Measurements from ENCODE around the gene ARSD. TPM values are rescaled to one million over a fixed set of nuclear protein-coding genes. Genes with fewer than 3 reads are reported as not detected.

The ARSD gene
- total and polyA plus RNA-seq, 2 of the 8 experiments (the other 6 are each of a cell fraction or from before 2014, with no cell fraction given) = 1.8 to 3.2 TPM

- no peaks in the 10 kb centered on the region for H3K23me2 ChIP-seq (ENCODE audit: low read depth, low read length)
- H2BK120ac ChIP-seq (replicated peaks; ENCODE audit: low read depth, low read length) = no peak overlapping the region
- no peak overlapping the region for H3K27ac ChIP-seq (ENCODE audit: low read depth, low read length)
- ChIA-PET POLR2A (ENCODE audit: partially characterized antibody) (no interaction called here), CTCF (ENCODE audit: partially characterized antibody) (no interaction called here)
- H2AFZ ChIP-seq (ENCODE audit: low read length) = no peak overlapping the region
- DNase-seq (ENCODE audit: low read depth in 1 of 2, low spot score in 2 of 2) (no peak), FAIRE-seq (no peak)
- no peaks in the 10 kb centered on the region for H4K20me1 ChIP-seq (replicated peaks in 1 of 2; ENCODE audit: control insufficient read depth in 1 of 2, insufficient read depth in 2 of 2, low read length in 2 of 2)
- H3K79me2 ChIP-seq (ENCODE audit: control insufficient read depth in 1 of 2, insufficient read depth in 2 of 2, low read length in 2 of 2) = no peaks in the 10 kb centered on the region
- H2AK5ac ChIP-seq (ENCODE audit: low read depth, low read length) = no peak overlapping the region
- no peak overlapping the region for H3K4ac ChIP-seq (replicated peaks; ENCODE audit: insufficient read length, low read depth, low read length)
- peaks cover 0 to 8% (median 1%) of the 10 kb centered on the region in 4 experiments; a peak in 4 of 7 replicates for H3K4me1 ChIP-seq (replicated peaks in 1 of 4; ENCODE audit: control insufficient read depth in 3 of 4, insufficient read depth in 4 of 4, low read length in 3 of 4)
- no peak overlapping the region for H3K23ac ChIP-seq (ENCODE audit: insufficient read length)
- no peak overlapping the region for H2BK12ac ChIP-seq (ENCODE audit: low read depth, low read length)
- no peak overlapping the region for H2BK20ac ChIP-seq (ENCODE audit: low read length)
- no peak overlapping the region for H3K18ac ChIP-seq (ENCODE audit: extremely low read depth, low read length)
- H3K79me1 ChIP-seq (ENCODE audit: low read depth, low read length) = no peaks in the 10 kb centered on the region
- no peak overlapping the region for H3K4me2 ChIP-seq (ENCODE audit: insufficient read depth in 1 of 2, low read depth in 2 of 2, low read length in 2 of 2)
- H3K27me3 ChIP-seq (replicated peaks in 1 of 4; ENCODE audit: control insufficient read depth in 3 of 4, extremely low read depth in 1 of 4, insufficient read depth in 3 of 4, low read length in 3 of 4) = no peaks in the 10 kb centered on the region
- H3K14ac ChIP-seq (ENCODE audit: insufficient read length) = no peak overlapping the region
- no peak overlapping the region for H4K5ac ChIP-seq (ENCODE audit: insufficient read length, low read depth, low read length)
- H3K9me3 ChIP-seq (ENCODE audit: insufficient read depth in 2 of 2, low read depth in 1 of 2, low read length in 1 of 2) = peaks cover 0 to 1% of the 10 kb centered on the region in 2 experiments; a peak in 1 of 4 replicates
- no peak overlapping the region for H2BK5ac ChIP-seq (ENCODE audit: low read depth, low read length)
- no peak overlapping the region for H3K56ac ChIP-seq (replicated peaks; ENCODE audit: insufficient read length, low read depth, low read length)
- H4K91ac ChIP-seq (replicated peaks; ENCODE audit: insufficient read length, low read length) = no peak overlapping the region
- TF ChIP-seq SUZ12 (IDR thresholded peaks at IDR 0.05; ENCODE audit: low read length) (no peak), SP1 (IDR thresholded peaks at IDR 0.05; ENCODE audit: low read depth, low read length) (no peak), SP4 (IDR thresholded peaks at IDR 0.05; ENCODE audit: low read length) (no peak), ATF3 (IDR thresholded peaks at IDR 0.05; ENCODE audit: insufficient read depth, low read depth, low read length) (no peak), KDM1A (IDR thresholded peaks at IDR 0.05; ENCODE audit: borderline replicate concordance, low read length) (no peak), JUND (IDR thresholded peaks at IDR 0.05; ENCODE audit: low read length) (no peak), SIN3A (conservative IDR thresholded peaks at IDR 0.05 in 1 of 2, IDR thresholded peaks at IDR 0.05 in 1 of 2; ENCODE audit: low read depth in 1 of 2, low read length in 2 of 2) (no peak), NANOG (IDR thresholded peaks at IDR 0.05; ENCODE audit: insufficient read depth, low read depth, low read length, poor library complexity, severe bottlenecking) (no peak)
- H3K4me3 ChIP-seq (ENCODE audit: extremely low read depth in 1 of 4, insufficient read depth in 2 of 4, low read depth in 3 of 4, low read length in 4 of 4) = no peak overlapping the region
- H2BK15ac ChIP-seq (ENCODE audit: low read length) = no peak overlapping the region
- no peak overlapping the region for H4K8ac ChIP-seq (ENCODE audit: extremely low read depth, insufficient read depth, low read length)
- H3K9ac ChIP-seq (replicated peaks in 1 of 4; ENCODE audit: extremely low read depth in 1 of 4, low read depth in 3 of 4, low read length in 3 of 4) = no peak overlapping the region
- no peaks in the 10 kb centered on the region for H3K36me3 ChIP-seq (ENCODE audit: control insufficient read depth in 2 of 4, insufficient read depth in 4 of 4, low read length in 3 of 4)
- 97% methylated on average over 3 of the region's 3 CpGs; no CpG with 5 or more reads in 1 of the 2 experiments for WGBS, 2 experiments (ENCODE audit: extremely low coverage in 1 of 2, insufficient coverage in 1 of 2, insufficient read length in 1 of 2, insufficient replicate concordance in 2 of 2, low coverage in 1 of 2, low lambda C conversion rate in 2 of 2, missing lambda C conversion rate in 1 of 2)
Measured at GRCh38 chrX:2967012-2967411, 37.9 kb upstream of the ARSD start.
